ENCODE results near the gene SPATA7.

DNA sequence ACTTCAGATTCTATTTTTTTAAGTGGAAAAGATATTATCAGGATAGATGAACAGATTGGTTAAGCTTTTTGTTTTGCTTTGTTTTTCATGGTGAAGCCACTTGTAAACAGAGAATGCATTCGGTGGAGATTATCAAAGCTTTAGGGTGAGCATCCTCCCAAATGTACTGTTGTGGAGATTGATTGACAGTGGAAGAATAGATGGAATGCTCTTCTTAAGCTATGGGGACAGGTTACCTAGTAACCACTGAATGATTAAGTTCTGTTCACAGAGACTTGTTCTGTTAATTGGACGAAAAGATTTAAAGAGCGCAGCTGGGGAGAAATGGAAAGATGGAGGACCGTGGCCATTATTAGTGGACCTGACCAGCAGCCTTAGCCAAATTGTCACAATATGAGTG lies 21.8 kb upstream of the SPATA7 start:
- no peak for TF ChIP-seq POLR2A (IDR thresholded peaks at IDR 0.05; ENCODE audit: low read depth, low read length)
- no peak for TF ChIP-seq TAF1 (IDR thresholded peaks at IDR 0.05; ENCODE audit: borderline replicate concordance, low read depth, low read length)

Measured in GM12892 (cell line).